NCI-H2227 treated with DMSO at 0.1 percent for 48 hours (cell line): ENCODE measurements around the gene ARL6IP4.
"Not testable (repeated sequence)": the region's sequence is repeated elsewhere in the genome, so short reads cannot be mapped to it uniquely, and the experiment has no call there.

ENCODE experiments used
- DNase-seq: peaks from one replicate; lab custom pipeline; 2025; lab: John Stamatoyannopoulos, UW

Gene ARL6IP4

DNA sequence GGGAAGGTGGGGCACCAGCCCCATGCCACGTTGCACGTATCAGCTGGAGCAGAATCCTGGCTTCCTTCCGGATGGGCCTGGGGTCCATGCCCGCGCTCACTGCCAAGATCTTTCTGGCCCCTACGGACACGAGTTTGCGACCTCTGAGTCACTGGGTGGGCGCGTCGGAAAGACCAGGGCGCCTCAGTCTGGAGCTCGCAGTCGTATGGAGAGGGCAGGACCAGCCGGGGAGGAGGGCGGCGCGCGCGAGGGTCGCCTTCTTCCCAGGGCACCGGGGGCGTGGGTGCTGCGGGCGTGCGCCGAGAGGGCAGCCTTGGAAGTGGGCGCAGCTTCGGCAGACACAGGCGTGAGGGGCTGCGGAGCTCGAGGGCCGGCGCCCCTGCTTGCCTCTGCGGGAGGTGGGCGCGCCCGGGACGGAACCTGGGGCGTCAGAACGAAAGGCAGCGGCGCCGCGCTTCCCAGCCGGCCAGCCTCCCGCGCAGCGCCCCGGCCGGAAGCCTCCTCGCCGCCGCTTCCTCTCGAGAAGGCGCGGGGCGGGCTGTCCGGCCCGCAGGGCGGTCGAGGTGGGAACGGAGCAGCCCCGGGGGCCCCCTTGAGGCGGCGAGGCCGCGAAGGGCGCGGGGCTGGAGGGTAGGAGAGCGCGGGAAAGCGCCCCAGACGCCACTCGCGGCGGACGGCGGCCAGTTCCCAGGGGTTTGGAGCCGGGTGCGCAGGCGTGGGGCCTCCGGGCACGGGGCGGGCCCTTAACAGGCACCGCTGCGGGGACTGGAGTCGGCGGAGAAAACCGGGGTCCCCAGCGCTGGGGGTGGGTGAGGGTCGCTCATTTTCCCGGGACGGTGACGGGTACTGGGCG, at the start of gene ARL6IP4:
TSS of gene ARL6IP4 (plus strand) at position 499 of the 853 bp plus-strand sequence. CDS start 459 bp downstream, outside the sequence.
- DNase-seq: peak; percentile 47

- DNase-seq: no peak
Observed at GRCh38 chr12:122932207-122932606, 48.3 kb upstream of the ARL6IP4 start.

GRCh38 chr12:122934722-122935121, 45.8 kb upstream of the ARL6IP4 start:
- no peak for DNase-seq

- DNase-seq: no peak
Observed at GRCh38 chr12:122935318-122935717, 45.2 kb upstream of the ARL6IP4 start.

DNA sequence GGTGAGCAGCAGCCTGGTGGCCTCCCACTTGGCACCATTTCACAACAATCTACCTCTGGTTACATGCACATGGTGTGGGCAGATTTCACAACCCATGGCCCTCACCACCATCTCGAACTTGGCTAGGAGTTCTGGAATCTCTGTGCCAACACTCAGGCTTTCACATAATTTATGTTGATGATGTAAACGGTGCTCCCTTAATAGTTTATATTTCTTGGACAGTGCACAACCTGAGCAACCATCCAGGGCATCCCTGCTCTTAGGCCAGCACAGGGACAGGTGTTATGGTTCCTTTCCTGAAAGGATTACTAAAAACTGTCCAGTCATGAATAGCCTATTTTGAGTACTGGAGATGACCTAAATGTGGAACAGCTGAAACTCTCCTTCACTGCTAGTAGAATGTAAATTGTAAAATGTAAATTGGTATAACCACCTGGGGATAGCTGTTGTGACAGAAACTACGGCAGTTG, 42.8 kb upstream of the ARL6IP4 start:
- DNase-seq: no peak

DNA sequence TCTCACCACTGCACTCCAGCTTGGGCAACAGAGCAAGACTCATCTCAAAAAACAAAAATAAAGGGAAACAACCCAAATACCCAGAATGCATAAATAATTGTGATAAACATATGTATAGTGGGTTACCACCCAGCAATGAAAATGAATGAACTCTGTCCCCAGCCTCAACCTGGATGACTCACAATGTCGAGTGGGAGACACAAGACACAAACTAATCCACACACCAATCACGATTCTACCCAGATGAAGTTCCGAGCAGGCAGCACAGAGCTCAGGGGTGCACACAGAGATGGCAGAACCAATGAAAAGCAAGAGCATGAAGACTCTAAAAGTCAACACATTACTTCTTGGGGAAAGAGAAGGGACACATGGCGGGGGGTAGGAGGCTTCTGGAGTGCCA, 41.4 kb upstream of the ARL6IP4 start:
- no peak for DNase-seq

- not testable (repeated sequence) for DNase-seq
Observed at GRCh38 chr12:122941351-122941750, 39.1 kb upstream of the ARL6IP4 start.

GRCh38 chr12:122942637-122943036, 37.8 kb upstream of the ARL6IP4 start:
- DNase-seq: peak; percentile 4

GRCh38 chr12:122943196-122943595, 37.3 kb upstream of the ARL6IP4 start:
- no peak for DNase-seq

GRCh38 chr12:122944605-122945592, 35.6 kb upstream of the ARL6IP4 start:
- no peak for DNase-seq

DNA sequence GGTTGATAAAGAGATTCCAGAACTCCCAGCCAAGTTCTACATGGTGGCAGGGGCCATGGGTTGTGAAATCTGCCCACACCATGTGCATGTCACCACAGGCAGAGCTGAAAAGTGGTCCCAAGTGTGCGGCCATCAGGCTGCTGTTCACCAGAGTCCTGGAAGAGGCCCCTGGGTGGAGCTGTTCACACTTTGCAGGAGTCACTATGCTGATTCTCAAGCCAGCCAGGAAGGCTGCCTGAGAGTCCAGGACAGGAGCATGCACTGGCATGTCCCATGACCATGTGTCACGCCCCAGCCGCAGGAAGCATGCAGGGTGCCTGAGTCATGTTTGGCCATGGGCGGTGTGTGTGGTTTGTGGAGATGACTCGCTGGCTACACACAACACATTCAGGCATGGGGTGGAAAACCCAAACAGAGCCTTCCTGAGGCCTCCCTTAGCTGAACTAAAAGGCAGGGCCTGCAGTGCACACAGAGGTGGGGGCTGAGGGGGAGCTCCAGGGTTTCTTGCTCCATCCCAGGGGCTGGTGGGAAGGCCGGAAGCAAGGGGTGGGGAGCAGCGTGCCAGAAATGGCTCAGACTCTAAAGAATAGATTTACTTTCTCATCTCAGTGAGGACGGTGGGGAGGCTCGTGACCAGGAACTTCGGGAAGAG, 33.7 kb upstream of the ARL6IP4 start:
- DNase-seq: no peak

DNA sequence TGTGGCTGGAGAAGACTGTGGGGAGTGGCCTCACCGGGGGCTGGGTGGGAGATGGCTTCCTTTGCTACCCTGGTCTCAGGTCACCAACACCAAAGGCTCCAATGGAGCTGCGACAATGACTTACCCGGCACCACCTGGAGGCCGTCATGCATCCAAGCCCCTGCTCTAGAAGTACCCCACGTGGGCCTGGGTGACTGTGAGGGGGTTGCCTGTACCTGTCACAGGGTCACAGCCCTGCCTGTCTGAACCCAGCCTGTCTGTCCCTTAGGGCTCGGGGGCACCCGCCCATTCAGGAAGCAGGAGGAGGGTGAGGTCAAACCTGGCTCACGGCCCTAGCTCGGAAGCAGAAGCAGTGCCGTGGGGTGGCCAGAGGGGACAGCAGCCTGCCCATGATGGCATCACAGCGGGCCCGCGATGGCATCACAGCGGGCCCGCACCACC, 33.1 kb upstream of the ARL6IP4 start:
- no peak for DNase-seq

- no peak for DNase-seq
Observed at GRCh38 chr12:122948605-122949004, 31.9 kb upstream of the ARL6IP4 start.

DNA sequence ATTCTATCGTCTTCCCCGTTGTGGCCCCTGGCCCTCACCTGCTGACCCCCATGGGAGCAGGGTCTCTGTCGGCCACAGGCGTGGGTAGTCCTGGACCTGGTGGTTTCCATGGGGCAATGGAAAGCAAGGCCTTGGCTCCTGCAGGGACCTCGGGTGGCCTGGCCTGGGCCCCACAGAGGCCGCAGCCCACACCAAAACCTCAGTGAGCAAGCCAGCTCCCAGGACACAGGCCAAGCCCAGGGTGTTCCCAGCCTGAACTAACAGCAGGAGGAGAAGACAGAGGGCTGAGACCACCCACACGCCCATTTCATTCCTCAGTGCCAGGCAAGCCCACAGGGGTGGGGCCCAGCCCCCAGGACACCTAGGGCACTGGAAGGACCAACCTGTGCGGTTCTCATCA, 31.1 kb upstream of the ARL6IP4 start:
- no peak for DNase-seq

DNA sequence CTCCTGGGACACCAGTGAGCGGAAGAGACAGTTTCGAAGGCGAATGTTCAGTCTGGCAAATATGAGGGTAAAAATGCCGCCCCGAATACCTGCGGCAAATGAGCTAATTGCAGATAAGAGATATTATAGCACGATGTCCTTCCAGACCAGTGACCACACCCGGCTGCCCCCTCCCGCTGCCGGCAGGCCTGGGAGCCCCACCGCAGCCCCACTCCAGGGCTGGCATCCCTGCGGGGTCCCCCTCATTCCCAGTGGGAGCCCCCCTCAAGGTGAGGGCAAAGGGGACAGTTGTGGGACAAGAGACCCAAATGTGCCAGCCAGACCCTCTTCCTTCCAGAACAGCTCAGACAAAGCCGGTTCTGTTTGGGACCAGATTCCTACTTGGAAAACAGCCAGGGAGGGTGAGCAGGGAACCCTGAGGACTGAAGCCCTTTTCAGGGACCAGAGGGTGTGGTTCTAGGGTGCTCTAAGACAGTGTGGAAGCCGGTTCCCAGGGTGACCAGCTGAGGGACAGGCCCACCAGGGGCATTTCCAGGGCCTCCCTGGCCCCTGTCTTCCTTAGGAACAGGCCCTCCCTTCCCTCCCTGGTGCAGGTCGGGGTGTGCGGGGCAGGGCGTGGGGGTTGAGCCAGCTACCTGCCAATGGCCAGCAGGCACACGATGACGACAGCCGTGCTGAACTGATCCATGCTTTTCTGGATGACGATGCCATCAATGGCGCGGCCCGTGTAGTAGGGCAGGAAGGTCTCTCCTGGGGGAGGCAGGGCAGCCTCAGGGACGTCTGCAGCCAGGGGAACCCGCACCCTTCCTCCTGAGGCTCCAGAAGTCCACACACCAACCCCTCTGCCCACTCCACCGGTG, 30.4 kb upstream of the ARL6IP4 start:
- no peak for DNase-seq

GRCh38 chr12:122951406-122951805, 29.1 kb upstream of the ARL6IP4 start:
- DNase-seq: no peak

DNA sequence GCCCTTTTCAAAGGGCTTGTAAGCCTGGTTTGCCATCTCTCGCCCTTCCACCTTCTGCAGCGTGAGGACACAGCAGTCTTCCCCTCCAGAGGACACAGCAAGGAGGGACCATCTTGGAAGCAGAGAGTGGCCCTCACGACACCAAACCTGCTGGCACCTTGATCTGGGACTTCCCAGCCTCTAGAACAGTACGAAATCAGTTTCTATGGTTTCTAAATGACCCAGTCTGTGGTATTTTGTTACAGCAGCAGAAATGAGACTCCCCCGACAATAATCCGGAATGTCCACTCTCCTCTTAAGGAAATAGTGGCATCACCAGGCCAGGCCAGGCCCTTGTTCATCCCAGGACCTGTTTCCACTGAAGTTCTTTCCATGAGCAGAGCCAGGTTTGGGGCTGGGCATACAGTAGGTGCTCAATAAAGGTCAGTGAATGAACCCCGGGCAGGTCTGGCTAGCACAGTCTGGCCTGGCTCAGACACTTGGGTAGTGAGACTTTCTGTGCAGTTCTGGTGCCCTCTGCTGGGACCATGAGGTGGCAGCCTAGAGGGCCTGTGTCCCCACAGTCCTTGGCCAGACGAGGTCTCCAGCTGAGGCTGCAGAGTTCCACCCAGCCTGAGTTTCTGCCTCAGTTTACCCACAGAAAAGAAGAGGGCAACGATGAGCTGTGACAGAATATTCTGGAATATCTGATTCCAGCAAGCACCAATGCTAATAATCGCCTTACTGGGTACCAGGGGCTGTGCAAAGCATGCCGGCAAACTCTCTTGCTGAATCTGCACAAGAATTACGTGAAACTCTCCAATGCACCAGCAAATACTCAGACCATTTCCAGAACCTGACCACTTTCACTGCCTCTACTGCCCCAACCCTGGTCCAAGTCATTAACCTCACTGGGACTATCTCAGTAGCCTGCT, 28.2 kb upstream of the ARL6IP4 start:
- DNase-seq: peak; percentile 29

GRCh38 chr12:122955156-122955555, 25.3 kb upstream of the ARL6IP4 start:
- no peak for DNase-seq

- no peak for DNase-seq
Observed at GRCh38 chr12:122956035-122956434, 24.4 kb upstream of the ARL6IP4 start.
